ENCODE results near the gene SUN1.

The SUN1 gene

GRCh38 chr7:820341-820740 is 11.9 kb upstream of the SUN1 start:
- peaks cover 13% of the 10 kb centered on the region for H3K4me1 ChIP-seq (ENCODE audit: insufficient read depth, low read length)
- H3K4me3 ChIP-seq (ENCODE audit: low read length), result no peak overlapping the region
- no peak overlapping the region for H2AFZ ChIP-seq (ENCODE audit: low read depth, low read length)
- peaks cover 2% of the 10 kb centered on the region for H3K9me3 ChIP-seq (ENCODE audit: low read length)
- no peaks in the 10 kb centered on the region for H3K27me3 ChIP-seq (ENCODE audit: insufficient read depth, low read length)
- peaks cover 10% of the 10 kb centered on the region for H3K36me3 ChIP-seq (ENCODE audit: insufficient read depth, low read length)

- H3K4me1 ChIP-seq (ENCODE audit: insufficient read depth, low read length), result peaks cover 10% of the 10 kb centered on the region
- H3K36me3 ChIP-seq (ENCODE audit: insufficient read depth, low read length), result peaks cover 10% of the 10 kb centered on the region
- H3K4me3 ChIP-seq (ENCODE audit: low read length), result no peak overlapping the region
These were observed 10.6 kb upstream of the SUN1 start for GRCh38 chr7:821688-822087.

GRCh38 chr7:822692-823276 is 9.5 kb upstream of the SUN1 start:
- Histone ChIP-seq H2AFZ (ENCODE audit: low read depth, low read length) (no peak overlapping the region), H3K4me1 (ENCODE audit: insufficient read depth, low read length) (peaks cover 4% of the 10 kb centered on the region), H3K36me3 (ENCODE audit: insufficient read depth, low read length) (peaks cover 10% of the 10 kb centered on the region), H3K4me3 (ENCODE audit: low read length) (no peak overlapping the region), H3K9me3 (ENCODE audit: low read length) (peaks cover 2% of the 10 kb centered on the region), H3K27me3 (ENCODE audit: insufficient read depth, low read length) (no peaks in the 10 kb centered on the region)

More at GRCh38 chr7:821688-822087, 10.6 kb upstream of the SUN1 start:
- Histone ChIP-seq H3K9me3 (ENCODE audit: low read length) (peaks cover 2% of the 10 kb centered on the region), H2AFZ (ENCODE audit: low read depth, low read length) (no peak overlapping the region), H3K27me3 (ENCODE audit: insufficient read depth, low read length) (no peaks in the 10 kb centered on the region)

GRCh38 chr7:823649-824048 is 8.6 kb upstream of the SUN1 start:
- H3K4me3 ChIP-seq (ENCODE audit: low read length), result no peak overlapping the region
- no peaks in the 10 kb centered on the region for H3K4me1 ChIP-seq (ENCODE audit: insufficient read depth, low read length)
- H3K9me3 ChIP-seq (ENCODE audit: low read length), result no peaks in the 10 kb centered on the region
- H3K27me3 ChIP-seq (ENCODE audit: insufficient read depth, low read length), result no peaks in the 10 kb centered on the region
- H2AFZ ChIP-seq (ENCODE audit: low read depth, low read length), result no peak overlapping the region
- H3K36me3 ChIP-seq (ENCODE audit: insufficient read depth, low read length), result peaks cover 10% of the 10 kb centered on the region

- no peaks in the 10 kb centered on the region for H3K9me3 ChIP-seq (ENCODE audit: low read length)
- no peaks in the 10 kb centered on the region for H3K27me3 ChIP-seq (ENCODE audit: insufficient read depth, low read length)
- no peak overlapping the region for H3K4me3 ChIP-seq (ENCODE audit: low read length)
- H3K36me3 ChIP-seq (ENCODE audit: insufficient read depth, low read length), result peaks cover 10% of the 10 kb centered on the region
- no peaks in the 10 kb centered on the region for H3K4me1 ChIP-seq (ENCODE audit: insufficient read depth, low read length)
- no peak overlapping the region for H2AFZ ChIP-seq (ENCODE audit: low read depth, low read length)
These were observed 8.2 kb upstream of the SUN1 start for GRCh38 chr7:824081-824480.

- Histone ChIP-seq H3K36me3 (ENCODE audit: insufficient read depth, low read length) (peaks cover 10% of the 10 kb centered on the region), H3K9me3 (ENCODE audit: low read length) (no peaks in the 10 kb centered on the region), H3K4me3 (ENCODE audit: low read length) (no peak overlapping the region), H3K4me1 (ENCODE audit: insufficient read depth, low read length) (no peaks in the 10 kb centered on the region), H2AFZ (ENCODE audit: low read depth, low read length) (no peak overlapping the region), H3K27me3 (ENCODE audit: insufficient read depth, low read length) (no peaks in the 10 kb centered on the region)
These were observed 7.6 kb upstream of the SUN1 start for GRCh38 chr7:824664-825063.

GRCh38 chr7:825386-825785 is 6.9 kb upstream of the SUN1 start:
- H2AFZ ChIP-seq (ENCODE audit: low read depth, low read length), result no peak overlapping the region
- no peaks in the 10 kb centered on the region for H3K9me3 ChIP-seq (ENCODE audit: low read length)
- H3K36me3 ChIP-seq (ENCODE audit: insufficient read depth, low read length), result peaks cover 10% of the 10 kb centered on the region
- H3K27me3 ChIP-seq (ENCODE audit: insufficient read depth, low read length), result no peaks in the 10 kb centered on the region
- no peak overlapping the region for H3K4me3 ChIP-seq (ENCODE audit: low read length)
- no peaks in the 10 kb centered on the region for H3K4me1 ChIP-seq (ENCODE audit: insufficient read depth, low read length)

- Histone ChIP-seq H3K4me3 (ENCODE audit: low read length) (no peak overlapping the region), H2AFZ (ENCODE audit: low read depth, low read length) (no peak overlapping the region), H3K9me3 (ENCODE audit: low read length) (no peaks in the 10 kb centered on the region), H3K4me1 (ENCODE audit: insufficient read depth, low read length) (no peaks in the 10 kb centered on the region), H3K27me3 (ENCODE audit: insufficient read depth, low read length) (no peaks in the 10 kb centered on the region), H3K36me3 (ENCODE audit: insufficient read depth, low read length) (peaks cover 10% of the 10 kb centered on the region)
These were observed 5.9 kb upstream of the SUN1 start for GRCh38 chr7:826230-826917.

GRCh38 chr7:828793-829561 is 3.3 kb upstream of the SUN1 start:
- Histone ChIP-seq H3K4me3 (ENCODE audit: low read length) (no peak overlapping the region), H3K4me1 (ENCODE audit: insufficient read depth, low read length) (no peaks in the 10 kb centered on the region), H3K36me3 (ENCODE audit: insufficient read depth, low read length) (peaks cover 20% of the 10 kb centered on the region), H3K9me3 (ENCODE audit: low read length) (no peaks in the 10 kb centered on the region), H2AFZ (ENCODE audit: low read depth, low read length) (no peak overlapping the region), H3K27me3 (ENCODE audit: insufficient read depth, low read length) (no peaks in the 10 kb centered on the region)

GRCh38 chr7:830069-830468 is 2.2 kb upstream of the SUN1 start:
- H3K4me1 ChIP-seq (ENCODE audit: insufficient read depth, low read length), result peaks cover under 1% of the 10 kb centered on the region
- no peak overlapping the region for H2AFZ ChIP-seq (ENCODE audit: low read depth, low read length)
- H3K36me3 ChIP-seq (ENCODE audit: insufficient read depth, low read length), result peaks cover 15% of the 10 kb centered on the region
- no peaks in the 10 kb centered on the region for H3K9me3 ChIP-seq (ENCODE audit: low read length)
- H3K4me3 ChIP-seq (ENCODE audit: low read length), result no peak overlapping the region
- no peaks in the 10 kb centered on the region for H3K27me3 ChIP-seq (ENCODE audit: insufficient read depth, low read length)

GRCh38 chr7:831596-832166 is 595 bp upstream of the SUN1 start:
- Histone ChIP-seq H3K9me3 (ENCODE audit: low read length) (no peaks in the 10 kb centered on the region), H3K36me3 (ENCODE audit: insufficient read depth, low read length) (peaks cover 15% of the 10 kb centered on the region), H3K27me3 (ENCODE audit: insufficient read depth, low read length) (no peaks in the 10 kb centered on the region), H3K4me3 (ENCODE audit: low read length) (no peak overlapping the region), H2AFZ (ENCODE audit: low read depth, low read length) (no peak overlapping the region), H3K4me1 (ENCODE audit: insufficient read depth, low read length) (peaks cover 4% of the 10 kb centered on the region)

- H3K27me3 ChIP-seq (ENCODE audit: insufficient read depth, low read length), result no peaks in the 10 kb centered on the region
- peaks cover 4% of the 10 kb centered on the region for H3K4me1 ChIP-seq (ENCODE audit: insufficient read depth, low read length)
- H2AFZ ChIP-seq (ENCODE audit: low read depth, low read length), result no peak overlapping the region
- peaks cover 19% of the 10 kb centered on the region for H3K36me3 ChIP-seq (ENCODE audit: insufficient read depth, low read length)
- no peaks in the 10 kb centered on the region for H3K9me3 ChIP-seq (ENCODE audit: low read length)
- H3K4me3 ChIP-seq (ENCODE audit: low read length), result no peak overlapping the region
These were observed 720 bp downstream of the SUN1 start for GRCh38 chr7:832968-833424.

All from neuron (in vitro differentiated cells).